Central memory CD4-positive, alpha-beta T cell (primary cell): ENCODE results near the gene HLA-F.

Experiments
- DNase-seq: peaks from one replicate; pipeline ENCODE4 v3.0.0; 2022

HLA-F gene

GRCh38 chr6:29763491-29764289, 40.5 kb downstream of the HLA-F start:
- no peak for DNase-seq

- no peak for DNase-seq
These were observed 41.4 kb downstream of the HLA-F start for GRCh38 chr6:29764422-29765196.

GRCh38 chr6:29769336-29769735, 46.1 kb downstream of the HLA-F start:
- DNase-seq = no peak

GRCh38 chr6:29770306-29770705, 47.1 kb downstream of the HLA-F start:
- DNase-seq = no peak

GRCh38 chr6:29776684-29777083, 53.5 kb downstream of the HLA-F start:
- DNase-seq = no peak
